ENCODE results near the gene NID2.

The NID2 gene

GRCh38 chr14:51959928-51960327, 108.9 kb downstream of the NID2 start:
- DNase-seq (ENCODE audit: low read depth) = no peak

DNA sequence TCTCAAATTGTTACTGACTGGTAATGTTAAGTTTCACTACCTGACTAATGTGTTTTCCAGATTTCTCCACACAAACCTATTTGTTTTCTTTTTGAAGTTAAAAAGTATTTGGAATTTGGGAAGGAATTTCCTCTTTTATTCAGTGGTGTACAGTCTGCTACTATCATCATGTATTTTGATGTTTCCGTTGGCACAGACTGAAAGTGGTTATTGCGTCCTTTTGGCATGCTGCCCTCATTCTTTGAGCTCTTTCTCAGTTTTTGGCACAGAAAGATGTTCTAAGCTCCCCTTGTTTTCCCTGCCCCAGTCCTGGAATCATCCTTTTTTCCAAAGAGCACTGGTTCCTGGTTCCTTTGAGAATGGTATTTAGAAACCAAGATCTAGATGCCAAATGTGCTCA, 110.9 kb downstream of the NID2 start:
- no peak for DNase-seq (ENCODE audit: low read depth)
